ENCODE results near the gene SUPT3H.
"Not testable (repeated sequence)": the region's sequence is repeated elsewhere in the genome, so short reads cannot be mapped to it uniquely, and the experiment has no call there.

The SUPT3H gene

GRCh38 chr6:45192556-45192955 is 185.2 kb downstream of the SUPT3H start:
- no peak for DNase-seq (ENCODE audit: extremely low read depth, low read depth)
- TF ChIP-seq, protein P1, sequence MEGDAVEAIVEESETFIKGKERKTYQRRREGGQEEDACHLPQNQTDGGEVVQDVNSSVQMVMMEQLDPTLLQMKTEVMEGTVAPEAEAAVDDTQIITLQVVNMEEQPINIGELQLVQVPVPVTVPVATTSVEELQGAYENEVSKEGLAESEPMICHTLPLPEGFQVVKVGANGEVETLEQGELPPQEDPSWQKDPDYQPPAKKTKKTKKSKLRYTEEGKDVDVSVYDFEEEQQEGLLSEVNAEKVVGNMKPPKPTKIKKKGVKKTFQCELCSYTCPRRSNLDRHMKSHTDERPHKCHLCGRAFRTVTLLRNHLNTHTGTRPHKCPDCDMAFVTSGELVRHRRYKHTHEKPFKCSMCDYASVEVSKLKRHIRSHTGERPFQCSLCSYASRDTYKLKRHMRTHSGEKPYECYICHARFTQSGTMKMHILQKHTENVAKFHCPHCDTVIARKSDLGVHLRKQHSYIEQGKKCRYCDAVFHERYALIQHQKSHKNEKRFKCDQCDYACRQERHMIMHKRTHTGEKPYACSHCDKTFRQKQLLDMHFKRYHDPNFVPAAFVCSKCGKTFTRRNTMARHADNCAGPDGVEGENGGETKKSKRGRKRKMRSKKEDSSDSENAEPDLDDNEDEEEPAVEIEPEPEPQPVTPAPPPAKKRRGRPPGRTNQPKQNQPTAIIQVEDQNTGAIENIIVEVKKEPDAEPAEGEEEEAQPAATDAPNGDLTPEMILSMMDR (IDR thresholded peaks at IDR 0.05; ENCODE audit: low read depth, low read length, missing control alignments): no peak
- H3K4me3 ChIP-seq (replicated peaks; ENCODE audit: low read depth, low read length): no peak overlapping the region

- DNase-seq (ENCODE audit: extremely low read depth, low read depth): no peak
- H3K4me3 ChIP-seq (replicated peaks; ENCODE audit: low read depth, low read length): no peak overlapping the region
- TF ChIP-seq, protein P1 (IDR thresholded peaks at IDR 0.05; ENCODE audit: low read depth, low read length, missing control alignments): no peak
These were observed 186.3 kb downstream of the SUPT3H start for GRCh38 chr6:45191414-45191813.

- DNase-seq (ENCODE audit: extremely low read depth, low read depth): peak; percentile 1
- H3K4me3 ChIP-seq (replicated peaks; ENCODE audit: low read depth, low read length): no peak overlapping the region
- TF ChIP-seq, protein P1 (IDR thresholded peaks at IDR 0.05; ENCODE audit: low read depth, low read length, missing control alignments): no peak
These were observed 189.9 kb downstream of the SUPT3H start for GRCh38 chr6:45187836-45188235.

DNA sequence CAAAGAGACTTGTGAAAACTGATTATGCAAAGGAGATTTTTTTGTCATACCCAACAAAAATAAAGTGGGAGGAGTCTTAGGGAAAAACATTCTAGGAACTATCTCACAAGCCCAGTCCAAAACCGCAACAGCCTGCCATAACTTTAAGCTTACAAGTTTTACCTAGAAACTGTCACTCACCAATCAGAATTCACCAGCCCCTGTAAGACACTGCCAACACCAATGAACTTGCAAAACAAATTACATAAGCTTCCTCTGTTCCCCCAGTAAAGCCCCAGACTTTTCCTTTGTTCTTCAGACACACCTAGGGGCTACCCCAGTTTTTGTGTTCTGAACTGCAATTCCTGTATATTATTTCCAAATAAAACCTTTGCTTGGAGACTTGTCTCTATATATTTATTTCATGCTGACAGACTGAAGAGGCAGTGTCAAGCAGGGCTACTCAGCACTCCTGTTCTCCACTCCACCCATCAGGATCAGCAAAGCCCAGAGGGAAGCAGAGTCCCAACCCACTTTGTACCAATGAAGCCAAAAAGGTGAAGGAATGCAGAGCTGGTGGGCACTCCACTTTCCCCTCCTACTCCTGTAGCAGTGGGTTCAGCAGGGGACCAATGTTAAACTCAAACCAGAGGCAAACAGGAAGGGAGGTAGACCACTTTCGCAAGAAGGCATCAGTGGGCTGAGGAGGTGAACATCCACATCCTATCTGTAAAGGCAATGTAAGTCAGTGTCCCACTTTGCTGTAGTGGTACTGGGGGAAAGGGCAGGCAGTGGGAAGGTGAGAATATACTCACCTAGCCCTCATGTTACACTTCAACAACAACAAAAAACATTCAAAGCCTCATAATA is 192.1 kb downstream of the SUPT3H start:
- H3K4me3 ChIP-seq (replicated peaks; ENCODE audit: low read depth, low read length): no peak overlapping the region
- TF ChIP-seq, protein P1 (IDR thresholded peaks at IDR 0.05; ENCODE audit: low read depth, low read length, missing control alignments): no peak
- no peak for DNase-seq (ENCODE audit: extremely low read depth, low read depth)

- no peak for DNase-seq (ENCODE audit: extremely low read depth, low read depth)
- H3K4me3 ChIP-seq (replicated peaks; ENCODE audit: low read depth, low read length): no peak overlapping the region
- TF ChIP-seq, protein P1 (IDR thresholded peaks at IDR 0.05; ENCODE audit: low read depth, low read length, missing control alignments): no peak
These were observed 192.8 kb downstream of the SUPT3H start for GRCh38 chr6:45184937-45185336.

DNA sequence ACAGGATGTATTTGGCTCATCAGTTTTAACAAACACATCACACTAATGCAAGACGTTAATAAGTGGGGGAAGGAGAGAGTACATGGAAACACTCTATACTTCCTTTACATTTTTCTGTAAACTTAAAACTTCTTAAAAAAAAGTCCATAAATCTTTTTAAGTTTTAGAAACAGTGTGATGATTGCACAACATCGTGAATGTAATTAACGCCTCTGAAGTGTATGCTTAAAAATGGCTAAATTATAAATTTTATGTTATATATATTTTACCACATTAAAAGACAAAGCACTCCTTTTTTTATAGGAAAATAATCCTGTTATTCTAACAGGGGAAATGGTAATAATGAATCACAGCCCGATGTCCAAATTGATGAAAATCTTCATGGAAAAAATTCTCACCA is 193.7 kb downstream of the SUPT3H start:
- DNase-seq (ENCODE audit: extremely low read depth, low read depth): no peak
- TF ChIP-seq, protein P1 (IDR thresholded peaks at IDR 0.05; ENCODE audit: low read depth, low read length, missing control alignments): no peak
- H3K4me3 ChIP-seq (replicated peaks; ENCODE audit: low read depth, low read length): no peak overlapping the region

GRCh38 chr6:45176373-45176772 is 201.4 kb downstream of the SUPT3H start:
- not testable (repeated sequence) for H3K4me3 ChIP-seq (replicated peaks; ENCODE audit: low read depth, low read length); DNase-seq (ENCODE audit: extremely low read depth, low read depth)
